ENCODE data around the gene ESR1.

- TF ChIP-seq TEAD1 (CRISPR knock-in tag; IDR thresholded peaks at IDR 0.05) (no peak), MYC (IDR thresholded peaks at IDR 0.05; ENCODE audit: low read depth, low read length) (no peak), MYC (CRISPR knock-in tag; IDR thresholded peaks at IDR 0.05; ENCODE audit: borderline replicate concordance, low read depth) (no peak), ESRRA (IDR thresholded peaks at IDR 0.05; ENCODE audit: borderline replicate concordance, low read depth) (no peak), IFI16 (CRISPR knock-in tag; IDR thresholded peaks at IDR 0.05) (no peak), ZBED1 (IDR thresholded peaks at IDR 0.05) (no peak), HCFC1 (IDR thresholded peaks at IDR 0.05; ENCODE audit: low read depth, low read length) (no peak), ZFX (CRISPR knock-in tag; IDR thresholded peaks at IDR 0.05) (no peak), LEF1 (IDR thresholded peaks at IDR 0.05) (no peak), CREB1 (IDR thresholded peaks at IDR 0.05) (no peak), CREB1 (CRISPR knock-in tag; IDR thresholded peaks at IDR 0.05) (no peak), SRF (CRISPR knock-in tag; IDR thresholded peaks at IDR 0.05) (no peak), EZH2 (IDR thresholded peaks at IDR 0.05; ENCODE audit: borderline replicate concordance, low read depth, low read length) (no peak)
- TF ChIP-seq, protein P1, sequence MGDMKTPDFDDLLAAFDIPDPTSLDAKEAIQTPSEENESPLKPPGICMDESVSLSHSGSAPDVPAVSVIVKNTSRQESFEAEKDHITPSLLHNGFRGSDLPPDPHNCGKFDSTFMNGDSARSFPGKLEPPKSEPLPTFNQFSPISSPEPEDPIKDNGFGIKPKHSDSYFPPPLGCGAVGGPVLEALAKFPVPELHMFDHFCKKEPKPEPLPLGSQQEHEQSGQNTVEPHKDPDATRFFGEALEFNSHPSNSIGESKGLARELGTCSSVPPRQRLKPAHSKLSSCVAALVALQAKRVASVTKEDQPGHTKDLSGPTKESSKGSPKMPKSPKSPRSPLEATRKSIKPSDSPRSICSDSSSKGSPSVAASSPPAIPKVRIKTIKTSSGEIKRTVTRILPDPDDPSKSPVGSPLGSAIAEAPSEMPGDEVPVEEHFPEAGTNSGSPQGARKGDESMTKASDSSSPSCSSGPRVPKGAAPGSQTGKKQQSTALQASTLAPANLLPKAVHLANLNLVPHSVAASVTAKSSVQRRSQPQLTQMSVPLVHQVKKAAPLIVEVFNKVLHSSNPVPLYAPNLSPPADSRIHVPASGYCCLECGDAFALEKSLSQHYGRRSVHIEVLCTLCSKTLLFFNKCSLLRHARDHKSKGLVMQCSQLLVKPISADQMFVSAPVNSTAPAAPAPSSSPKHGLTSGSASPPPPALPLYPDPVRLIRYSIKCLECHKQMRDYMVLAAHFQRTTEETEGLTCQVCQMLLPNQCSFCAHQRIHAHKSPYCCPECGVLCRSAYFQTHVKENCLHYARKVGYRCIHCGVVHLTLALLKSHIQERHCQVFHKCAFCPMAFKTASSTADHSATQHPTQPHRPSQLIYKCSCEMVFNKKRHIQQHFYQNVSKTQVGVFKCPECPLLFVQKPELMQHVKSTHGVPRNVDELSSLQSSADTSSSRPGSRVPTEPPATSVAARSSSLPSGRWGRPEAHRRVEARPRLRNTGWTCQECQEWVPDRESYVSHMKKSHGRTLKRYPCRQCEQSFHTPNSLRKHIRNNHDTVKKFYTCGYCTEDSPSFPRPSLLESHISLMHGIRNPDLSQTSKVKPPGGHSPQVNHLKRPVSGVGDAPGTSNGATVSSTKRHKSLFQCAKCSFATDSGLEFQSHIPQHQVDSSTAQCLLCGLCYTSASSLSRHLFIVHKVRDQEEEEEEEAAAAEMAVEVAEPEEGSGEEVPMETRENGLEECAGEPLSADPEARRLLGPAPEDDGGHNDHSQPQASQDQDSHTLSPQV (IDR thresholded peaks at IDR 0.05): no peak
- TF ChIP-seq, protein P2, sequence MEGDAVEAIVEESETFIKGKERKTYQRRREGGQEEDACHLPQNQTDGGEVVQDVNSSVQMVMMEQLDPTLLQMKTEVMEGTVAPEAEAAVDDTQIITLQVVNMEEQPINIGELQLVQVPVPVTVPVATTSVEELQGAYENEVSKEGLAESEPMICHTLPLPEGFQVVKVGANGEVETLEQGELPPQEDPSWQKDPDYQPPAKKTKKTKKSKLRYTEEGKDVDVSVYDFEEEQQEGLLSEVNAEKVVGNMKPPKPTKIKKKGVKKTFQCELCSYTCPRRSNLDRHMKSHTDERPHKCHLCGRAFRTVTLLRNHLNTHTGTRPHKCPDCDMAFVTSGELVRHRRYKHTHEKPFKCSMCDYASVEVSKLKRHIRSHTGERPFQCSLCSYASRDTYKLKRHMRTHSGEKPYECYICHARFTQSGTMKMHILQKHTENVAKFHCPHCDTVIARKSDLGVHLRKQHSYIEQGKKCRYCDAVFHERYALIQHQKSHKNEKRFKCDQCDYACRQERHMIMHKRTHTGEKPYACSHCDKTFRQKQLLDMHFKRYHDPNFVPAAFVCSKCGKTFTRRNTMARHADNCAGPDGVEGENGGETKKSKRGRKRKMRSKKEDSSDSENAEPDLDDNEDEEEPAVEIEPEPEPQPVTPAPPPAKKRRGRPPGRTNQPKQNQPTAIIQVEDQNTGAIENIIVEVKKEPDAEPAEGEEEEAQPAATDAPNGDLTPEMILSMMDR (IDR thresholded peaks at IDR 0.05 in 2 of 3, conservative IDR thresholded peaks at IDR 0.05 in 1 of 3; ENCODE audit: insufficient read depth in 2 of 3, low read depth in 1 of 3, low read length in 3 of 3): no peak
Measured at GRCh38 chr6:152034631-152035030, 227.1 kb downstream of the ESR1 start.
